CD14-positive monocyte (primary cell): ENCODE results near the gene SH3BP5. TPM values are rescaled to one million over a fixed set of nuclear protein-coding genes. Genes with fewer than 3 reads are reported as not detected.
A peak's percentile ranks its signal among the peaks of the same experiment; 100 is the strongest.

Experiments used
- DNase-seq, 3 donors: peaks; one replicate each; pipeline ENCODE4 v3.0.0-alpha.2; 2011 to 2022
- H2AFZ ChIP-seq: 2 replicates; pipeline ENCODE4 v1.6.0; 2012; ENCODE audit warnings: mild to moderate bottlenecking, low read depth, low read length, inconsistent platforms; ENCODE audit not compliant: insufficient read depth, poor library complexity, severe bottlenecking
- H3K27ac ChIP-seq, 2 donors: 1 replicate in 1 of 2; 2 replicates in 1 of 2; pipeline ENCODE4 v1.5.1; 2012 to 2013; ENCODE audit warnings: low read length in 2 of 2, control low read depth in 1 of 2, inconsistent platforms in 1 of 2, low read depth in 1 of 2, mild to moderate bottlenecking in 1 of 2
- H3K27me3 ChIP-seq, 2 donors: one replicate each; pipeline versions ENCODE4 v1.6.0 to v1.6.1; 2011 to 2013; ENCODE audit warnings: low read length in 2 of 2; ENCODE audit not compliant: control insufficient read depth in 2 of 2, insufficient read depth in 2 of 2
- H3K36me3 ChIP-seq, 2 donors: replicated peaks in 1 of 2; 1 replicate in 1 of 2; 2 replicates in 1 of 2; pipeline versions ENCODE4 v1.5.1 to v1.6.1; 2012 to 2013; ENCODE audit warnings: low read length in 2 of 2, control low read depth in 1 of 2, inconsistent platforms in 1 of 2, mild to moderate bottlenecking in 1 of 2; ENCODE audit not compliant: insufficient read depth in 2 of 2, control insufficient read depth in 1 of 2
- H3K4me1 ChIP-seq, 2 donors: 1 replicate in 1 of 2; 2 replicates in 1 of 2; pipeline versions ENCODE4 v1.5.1 to v1.6.1; 2012 to 2013; ENCODE audit warnings: low read length in 2 of 2, control low read depth in 1 of 2, inconsistent platforms in 1 of 2, mild to moderate bottlenecking in 1 of 2, moderate library complexity in 1 of 2; ENCODE audit not compliant: insufficient read depth in 2 of 2, control insufficient read depth in 1 of 2
- H3K4me2 ChIP-seq: replicated peaks from 2 replicates; pipeline ENCODE3; 2012; ENCODE audit warnings: low read length, moderate library complexity, mild to moderate bottlenecking; ENCODE audit not compliant: poor library complexity, severe bottlenecking; ENCODE audit errors: extremely low read depth
- H3K4me3 ChIP-seq, 3 experiments: fragments of 200-600 bp in 1 of 3; sonication (generic) in 1 of 3; replicated peaks in 1 of 3; 1 replicate in 2 of 3; 2 replicates in 1 of 3; pipeline ENCODE4 v1.5.1; 2011 to 2013; ENCODE audit warnings: low read length in 3 of 3, mild to moderate bottlenecking in 3 of 3, control low read depth in 2 of 3, low read depth in 2 of 3, inconsistent platforms in 1 of 3, moderate library complexity in 1 of 3
- H3K79me2 ChIP-seq: 2 replicates; pipeline ENCODE4 v1.6.0; 2012; ENCODE audit warnings: mild to moderate bottlenecking, control low read depth, inconsistent platforms, low read length, moderate library complexity; ENCODE audit not compliant: insufficient read depth
- H3K9ac ChIP-seq: 2 replicates; pipeline ENCODE4 v1.6.0; 2017; ENCODE audit warnings: low read length, mild to moderate bottlenecking; ENCODE audit not compliant: insufficient read depth, poor library complexity, severe bottlenecking
- H3K9me3 ChIP-seq, 2 donors: replicated peaks in 1 of 2; 1 replicate in 1 of 2; 2 replicates in 1 of 2; pipeline versions ENCODE4 v1.5.1 to v1.6.1; 2012 to 2013; ENCODE audit warnings: low read length in 2 of 2, control low read depth in 1 of 2; ENCODE audit not compliant: control insufficient read depth in 1 of 2, insufficient read depth in 1 of 2
- H4K20me1 ChIP-seq: 2 replicates; pipeline ENCODE4 v1.6.0; 2012; ENCODE audit warnings: mild to moderate bottlenecking, low read length, control low read depth, moderate library complexity; ENCODE audit not compliant: insufficient read depth
- H3K27ac Mint-ChIP-seq, 7 donors: one replicate each; pipeline ENCODE4 v1.8.0; 2020; ENCODE audit warnings: mild to moderate bottlenecking in 7 of 7, mixed read lengths in 7 of 7, moderate library complexity in 6 of 7, inconsistent platforms in 2 of 7
- H3K27me3 Mint-ChIP-seq, 3 donors: one replicate each; pipeline ENCODE4 v1.8.0; 2021 to 2022; ENCODE audit warnings: low read depth in 3 of 3, mild to moderate bottlenecking in 3 of 3, mixed read lengths in 3 of 3, moderate library complexity in 3 of 3, inconsistent platforms in 1 of 3
- H3K36me3 Mint-ChIP-seq, 2 donors: one replicate each; pipeline ENCODE4 v1.8.0; 2020; ENCODE audit warnings: mixed read lengths in 2 of 2, inconsistent platforms in 1 of 2, mild to moderate bottlenecking in 1 of 2
- H3K4me1 Mint-ChIP-seq: one replicate; pipeline ENCODE4 v1.8.0; 2020; ENCODE audit warnings: mild to moderate bottlenecking, mixed read lengths
- H3K4me3 Mint-ChIP-seq, 2 donors: one replicate each; pipeline ENCODE4 v1.8.0; 2020; ENCODE audit warnings: mild to moderate bottlenecking in 2 of 2, mixed read lengths in 2 of 2, moderate library complexity in 1 of 2
- H3K9me3 Mint-ChIP-seq, 7 donors: one replicate each; pipeline ENCODE4 v1.8.0; 2020 to 2022; ENCODE audit warnings: mixed read lengths in 7 of 7, mild to moderate bottlenecking in 6 of 7, moderate library complexity in 6 of 7, inconsistent platforms in 2 of 7
- WGBS: methylation state at CpG from one replicate; pipeline ENCODE4 v1.1.5; 2013; ENCODE audit warnings: missing lambda C conversion rate; ENCODE audit not compliant: insufficient coverage; 5-methylcytosine and 5-hydroxymethylcytosine counted together
- intact Hi-C, 2 donors: fragments of 100-400 bp; cut with micrococcal nuclease; formaldehyde crosslinking; loops; one replicate each; pipeline versions ENCODE4 v1.15.0 to v1.15.1; 2023
- polyA plus RNA-seq, 3 donors: library from polyadenylated mRNA; depleted of rRNA in 1 of 3; unstranded in 2 of 3; stranded (reverse) in 1 of 3; fragments of 300-500 nt in 2 of 3; fragments of >200 nt in 1 of 3; fragmentation: Illumina TruSeq in 2 of 3; gene quantifications; 1 replicate in 2 of 3; 2 replicates in 1 of 3; pipeline ENCODE4 v1.2.3, GENCODE V29; 2012 to 2021
- TF ChIP-seq, protein P1 (sequence below): fragments of 200-600 bp; IDR thresholded peaks from one replicate; pipeline ENCODE4 v1.8.0; 2022; ENCODE audit warnings: antibody characterized with exemption, mild to moderate bottlenecking

Gene SH3BP5
- polyA plus RNA-seq, 3 donors: 10.7 to 29.6 (median 22.8) TPM

DNA sequence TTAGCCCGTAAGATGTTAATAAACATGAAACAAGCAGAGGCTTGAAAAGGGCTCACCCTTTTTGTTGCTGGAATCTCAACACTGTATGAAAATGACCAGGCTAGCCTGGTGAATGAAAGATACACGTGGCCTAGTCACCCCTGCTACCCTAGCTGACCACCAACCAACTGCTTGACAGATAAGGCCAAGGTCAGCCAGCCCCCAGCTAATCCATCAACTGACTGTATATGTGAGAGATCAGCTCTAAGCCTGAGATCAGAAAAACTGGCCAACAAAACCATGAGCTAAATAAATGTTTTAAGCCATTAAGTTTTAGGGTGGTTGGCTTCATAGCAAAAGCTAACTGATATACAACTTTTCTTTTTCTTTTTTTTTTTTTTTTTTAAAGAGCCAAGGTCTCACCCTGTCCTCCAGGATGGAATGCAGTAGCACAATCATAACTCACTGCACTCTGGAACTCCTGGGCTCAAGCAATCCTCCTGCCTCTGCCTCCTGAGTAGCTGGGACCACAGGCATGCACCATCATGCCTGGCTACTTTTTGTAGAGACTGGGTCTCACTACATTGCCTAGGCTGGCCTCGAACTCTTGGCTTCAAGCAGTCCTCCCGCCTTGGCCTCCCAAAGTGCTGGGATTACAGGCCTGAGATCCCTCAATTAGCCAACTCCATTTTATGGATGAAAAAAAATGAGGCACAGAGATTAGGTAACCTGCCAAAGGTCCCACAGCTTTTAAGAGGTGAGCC is 34.6 kb downstream of the SH3BP5 start:
- intact Hi-C loops: loop anchor here (5.0 kb wide), 1 partner anchor 35 kb away; the partner anchor contains the start of gene SH3BP5 (in 2 of the 2)
- Histone ChIP-seq H4K20me1 (no peaks in the 10 kb centered on the region), H3K9me3 (no peaks in the 10 kb centered on the region), H2AFZ (no peak overlapping the region), H3K36me3 (peaks cover 6 to 16% of the 10 kb centered on the region in 2 donors), H3K4me3 (no peak overlapping the region), H3K4me2 (no peak overlapping the region), H3K27me3 (no peaks in the 10 kb centered on the region), H3K4me1 (peaks cover 69 to 78% of the 10 kb centered on the region in 2 donors), H3K27ac (peak overlapping the region in 1 of 2 donors; percentile 99), H3K9ac (no peak overlapping the region), H3K79me2 (peaks cover 33% of the 10 kb centered on the region)
- H3K27ac Mint-ChIP-seq: peak overlapping the region in 6 of 7 donors; percentile 26 to 99 (median 74)
- peaks cover 0 to 7% (median 6%) of the 10 kb centered on the region in 3 donors for H3K27me3 Mint-ChIP-seq
- H3K36me3 Mint-ChIP-seq: peaks cover 48 to 54% of the 10 kb centered on the region in 2 donors
- DNase-seq: no peak
- 100% methylated on average over 1 of the region's 4 CpGs for whole genome bisulfite sequencing
- TF ChIP-seq, protein P1, sequence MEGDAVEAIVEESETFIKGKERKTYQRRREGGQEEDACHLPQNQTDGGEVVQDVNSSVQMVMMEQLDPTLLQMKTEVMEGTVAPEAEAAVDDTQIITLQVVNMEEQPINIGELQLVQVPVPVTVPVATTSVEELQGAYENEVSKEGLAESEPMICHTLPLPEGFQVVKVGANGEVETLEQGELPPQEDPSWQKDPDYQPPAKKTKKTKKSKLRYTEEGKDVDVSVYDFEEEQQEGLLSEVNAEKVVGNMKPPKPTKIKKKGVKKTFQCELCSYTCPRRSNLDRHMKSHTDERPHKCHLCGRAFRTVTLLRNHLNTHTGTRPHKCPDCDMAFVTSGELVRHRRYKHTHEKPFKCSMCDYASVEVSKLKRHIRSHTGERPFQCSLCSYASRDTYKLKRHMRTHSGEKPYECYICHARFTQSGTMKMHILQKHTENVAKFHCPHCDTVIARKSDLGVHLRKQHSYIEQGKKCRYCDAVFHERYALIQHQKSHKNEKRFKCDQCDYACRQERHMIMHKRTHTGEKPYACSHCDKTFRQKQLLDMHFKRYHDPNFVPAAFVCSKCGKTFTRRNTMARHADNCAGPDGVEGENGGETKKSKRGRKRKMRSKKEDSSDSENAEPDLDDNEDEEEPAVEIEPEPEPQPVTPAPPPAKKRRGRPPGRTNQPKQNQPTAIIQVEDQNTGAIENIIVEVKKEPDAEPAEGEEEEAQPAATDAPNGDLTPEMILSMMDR: no peak
- H3K4me3 Mint-ChIP-seq: no peak overlapping the region
- peaks cover 0 to 7% (median 2%) of the 10 kb centered on the region in 7 donors for H3K9me3 Mint-ChIP-seq
- H3K4me1 Mint-ChIP-seq: peaks cover 69% of the 10 kb centered on the region

DNA sequence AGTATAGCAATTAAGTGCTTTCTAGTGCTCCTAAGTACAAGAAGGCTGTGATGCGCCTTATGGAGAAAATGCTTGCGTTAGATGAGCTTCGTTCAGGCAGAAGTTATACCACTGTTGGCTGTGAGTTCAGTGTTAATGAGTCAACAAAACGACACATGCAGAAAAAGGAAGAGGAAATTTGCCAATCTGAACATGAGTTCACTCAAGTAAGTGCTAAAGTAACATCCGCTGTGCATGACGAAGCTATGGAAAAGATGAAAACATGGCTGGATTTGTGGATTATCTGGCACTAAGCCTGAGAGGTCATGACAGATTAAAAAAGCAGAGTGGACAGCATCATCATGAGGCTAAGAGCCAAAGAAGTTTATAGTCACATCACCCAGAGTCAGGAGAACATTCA is 36.9 kb downstream of the SH3BP5 start:
- H3K36me3 Mint-ChIP-seq: peaks cover 34 to 41% of the 10 kb centered on the region in 2 donors
- H3K27me3 Mint-ChIP-seq: peaks cover 0 to 5% (median 3%) of the 10 kb centered on the region in 3 donors
- H3K27ac ChIP-seq: peak overlapping the region; percentile 91 to 99
- peaks cover 0 to 5% (median 2%) of the 10 kb centered on the region in 7 donors for H3K9me3 Mint-ChIP-seq
- H4K20me1 ChIP-seq: no peaks in the 10 kb centered on the region
- H3K27me3 ChIP-seq: no peaks in the 10 kb centered on the region
- H3K79me2 ChIP-seq: peaks cover 44% of the 10 kb centered on the region
- H3K9ac ChIP-seq: peak overlapping the region; percentile 78
- H3K4me2 ChIP-seq: peak overlapping the region; percentile 10
- DNase-seq: peak; percentile 95 to 98 (median 97)
- TF ChIP-seq, protein P1: no peak
- peaks cover 82% of the 10 kb centered on the region for H3K4me1 Mint-ChIP-seq
- H3K9me3 ChIP-seq: no peaks in the 10 kb centered on the region
- peaks cover 85 to 91% of the 10 kb centered on the region in 2 donors for H3K4me1 ChIP-seq
- peak overlapping the region in 1 of 2 donors; percentile 66 for H3K4me3 Mint-ChIP-seq
- H3K4me3 ChIP-seq: peak overlapping the region in 1 of 3 experiments; percentile 5
- intact Hi-C loops: loop anchor here (1.0 to 5.0 kb wide), 3 partner anchors 8 to 37 kb away; partner anchors contain the start of gene SH3BP5 (in 2 of the 2)
- 0% methylated on average over 6 of the region's 6 CpGs for WGBS
- H2AFZ ChIP-seq: no peak overlapping the region
- H3K27ac Mint-ChIP-seq: peak overlapping the region; percentile 99 to 100 (median 99)
- no peaks in the 10 kb centered on the region for H3K36me3 ChIP-seq
